ENCODE measurements around the gene HSPA4.
"Not testable (repeated sequence)": the region's sequence is repeated elsewhere in the genome, so short reads cannot be mapped to it uniquely, and the experiment has no call there.

The HSPA4 gene

GRCh38 chr5:133051061-133051541 is 712 bp upstream of the HSPA4 start:
- DNase-seq, result no peak

- DNase-seq, result peak; percentile 66 to 79
Measured at GRCh38 chr5:133052317-133053175, 733 bp downstream of the HSPA4 start.

- no peak for DNase-seq
Measured at GRCh38 chr5:133053448-133053847, 1.6 kb downstream of the HSPA4 start.

- no peak for DNase-seq
Measured at GRCh38 chr5:133054697-133055471, 3.1 kb downstream of the HSPA4 start.

- no peak for DNase-seq
Measured at GRCh38 chr5:133056891-133057290, 5.1 kb downstream of the HSPA4 start.

- no peak for DNase-seq
Measured at GRCh38 chr5:133059621-133060020, 7.8 kb downstream of the HSPA4 start.

- DNase-seq, result no peak
Measured at GRCh38 chr5:133062276-133062675, 10.5 kb downstream of the HSPA4 start.

- no peak for DNase-seq
Measured at GRCh38 chr5:133063965-133064364, 12.2 kb downstream of the HSPA4 start.

GRCh38 chr5:133065471-133065870 is 13.7 kb downstream of the HSPA4 start:
- no peak for DNase-seq

GRCh38 chr5:133066045-133066444 is 14.2 kb downstream of the HSPA4 start:
- DNase-seq, result no peak

- no peak for DNase-seq
Measured at GRCh38 chr5:133072021-133072420, 20.2 kb downstream of the HSPA4 start.

- no peak for DNase-seq
Measured at GRCh38 chr5:133075572-133076536, 24.0 kb downstream of the HSPA4 start.

- no peak for DNase-seq
Measured at GRCh38 chr5:133079048-133079447, 27.2 kb downstream of the HSPA4 start.

- peak; percentile 2 to 16 for DNase-seq
Measured at GRCh38 chr5:133081036-133081435, 29.2 kb downstream of the HSPA4 start.

GRCh38 chr5:133081703-133082102 is 29.9 kb downstream of the HSPA4 start:
- no peak for DNase-seq

GRCh38 chr5:133082128-133082527 is 30.3 kb downstream of the HSPA4 start:
- no peak for DNase-seq

GRCh38 chr5:133083901-133084300 is 32.1 kb downstream of the HSPA4 start:
- DNase-seq, result no peak

GRCh38 chr5:133085171-133085570 is 33.4 kb downstream of the HSPA4 start:
- DNase-seq, result not testable (repeated sequence)

GRCh38 chr5:133086366-133086875 is 34.6 kb downstream of the HSPA4 start:
- DNase-seq, result no peak

- DNase-seq, result no peak
Measured at GRCh38 chr5:133088064-133088463, 36.3 kb downstream of the HSPA4 start.

GRCh38 chr5:133091034-133091433 is 39.2 kb downstream of the HSPA4 start:
- no peak for DNase-seq

GRCh38 chr5:133106343-133106742 is 54.5 kb downstream of the HSPA4 start:
- no peak for DNase-seq

Measured in inflammatory macrophage treated with lipopolysaccharide for 1 hour (primary cell).